Tibial nerve (tissue), 3 donors: ENCODE results near the gene RASL10B.

Experiments used
- POLR2A ChIP-seq, 2 donors: fragments of 450-650 bp; IDR thresholded peaks; one replicate each; pipeline ENCODE4 v1.6.1; 2017; ENCODE audit warnings: antibody characterized with exemption in 2 of 2, mild to moderate bottlenecking in 2 of 2, moderate library complexity in 2 of 2
- TF ChIP-seq, protein P1 (sequence below), 5 experiments: fragments of 200-600 bp in 3 of 5; fragments of 450-650 bp in 2 of 5; sonication (generic) in 3 of 5; IDR thresholded peaks; one replicate each; pipeline ENCODE4 v1.5.1; 2016 to 2019; ENCODE audit warnings: antibody characterized with exemption in 5 of 5, mild to moderate bottlenecking in 3 of 5, moderate library complexity in 2 of 5

DNA sequence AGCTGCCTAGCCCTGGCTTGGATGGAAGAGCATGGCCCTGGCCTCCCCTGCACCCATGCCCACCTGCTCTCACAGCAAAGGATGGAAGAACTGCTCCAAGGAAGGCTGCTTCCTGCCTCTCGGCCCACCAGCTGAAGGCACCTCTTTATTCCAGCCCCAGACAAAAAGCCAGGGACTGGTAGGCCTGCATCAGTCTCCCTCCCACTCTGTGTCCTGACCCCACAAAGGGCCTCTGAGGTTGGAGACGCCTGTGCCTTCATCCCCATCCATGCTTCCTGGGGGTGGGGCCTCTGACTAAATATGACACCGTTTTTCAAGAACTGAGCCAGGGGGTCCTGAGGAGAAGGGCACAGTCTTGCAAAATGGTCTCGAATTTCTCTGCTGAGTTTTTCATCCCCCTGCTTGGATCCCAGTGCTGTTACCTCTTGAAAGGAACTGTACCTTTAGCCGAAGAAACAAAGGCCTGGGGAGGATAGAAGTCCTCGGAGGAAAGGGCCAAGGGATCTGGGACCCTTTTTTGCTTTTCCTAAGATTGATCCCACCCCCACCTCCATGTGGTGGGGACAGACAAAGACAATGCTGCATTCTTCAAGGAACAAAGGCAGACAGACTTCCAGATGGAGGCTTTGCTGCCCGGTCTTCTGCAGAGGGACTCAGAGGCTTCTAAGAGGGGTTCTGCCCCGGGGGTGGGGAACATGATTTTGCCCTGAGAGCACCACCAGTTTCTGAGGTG, 34.5 kb downstream of the RASL10B start:
- TF ChIP-seq, protein P1, sequence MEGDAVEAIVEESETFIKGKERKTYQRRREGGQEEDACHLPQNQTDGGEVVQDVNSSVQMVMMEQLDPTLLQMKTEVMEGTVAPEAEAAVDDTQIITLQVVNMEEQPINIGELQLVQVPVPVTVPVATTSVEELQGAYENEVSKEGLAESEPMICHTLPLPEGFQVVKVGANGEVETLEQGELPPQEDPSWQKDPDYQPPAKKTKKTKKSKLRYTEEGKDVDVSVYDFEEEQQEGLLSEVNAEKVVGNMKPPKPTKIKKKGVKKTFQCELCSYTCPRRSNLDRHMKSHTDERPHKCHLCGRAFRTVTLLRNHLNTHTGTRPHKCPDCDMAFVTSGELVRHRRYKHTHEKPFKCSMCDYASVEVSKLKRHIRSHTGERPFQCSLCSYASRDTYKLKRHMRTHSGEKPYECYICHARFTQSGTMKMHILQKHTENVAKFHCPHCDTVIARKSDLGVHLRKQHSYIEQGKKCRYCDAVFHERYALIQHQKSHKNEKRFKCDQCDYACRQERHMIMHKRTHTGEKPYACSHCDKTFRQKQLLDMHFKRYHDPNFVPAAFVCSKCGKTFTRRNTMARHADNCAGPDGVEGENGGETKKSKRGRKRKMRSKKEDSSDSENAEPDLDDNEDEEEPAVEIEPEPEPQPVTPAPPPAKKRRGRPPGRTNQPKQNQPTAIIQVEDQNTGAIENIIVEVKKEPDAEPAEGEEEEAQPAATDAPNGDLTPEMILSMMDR (IDR thresholded peaks at IDR 0.05), result no peak
- no peak for TF ChIP-seq POLR2A (IDR thresholded peaks at IDR 0.05)
